SIG-M5 treated with dmso at 0.1 percent for 504 hours (cell line): Measurements from ENCODE around the gene APBA2.
A peak's percentile ranks its signal among the peaks of the same experiment; 100 is the strongest.

Experiments
- DNase-seq: peaks from one replicate; lab custom pipeline; 2025; ENCODE audit not compliant: unreplicated experiment; lab: John Stamatoyannopoulos, UW

The APBA2 gene

DNA sequence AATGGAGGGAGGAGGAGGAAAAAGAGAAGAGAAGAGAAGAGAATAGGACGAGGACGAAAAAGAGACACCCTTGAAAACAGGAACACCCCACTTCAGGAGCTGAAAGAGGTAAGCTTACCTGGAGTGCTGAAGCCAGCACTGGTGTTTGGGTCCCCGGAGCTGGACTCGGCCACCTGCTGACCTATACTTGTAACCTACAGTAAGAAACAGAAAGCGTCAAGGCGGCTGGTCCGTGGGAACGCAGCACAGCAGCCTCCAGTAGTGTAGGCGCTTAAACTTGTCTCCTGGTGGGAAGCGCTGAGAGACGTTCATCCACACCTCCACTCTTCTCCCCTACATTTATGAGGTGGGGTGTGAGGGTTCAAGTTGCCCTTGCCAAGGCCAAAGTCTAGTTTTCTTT is 242.9 kb downstream of the APBA2 start:
- no peak for DNase-seq

DNA sequence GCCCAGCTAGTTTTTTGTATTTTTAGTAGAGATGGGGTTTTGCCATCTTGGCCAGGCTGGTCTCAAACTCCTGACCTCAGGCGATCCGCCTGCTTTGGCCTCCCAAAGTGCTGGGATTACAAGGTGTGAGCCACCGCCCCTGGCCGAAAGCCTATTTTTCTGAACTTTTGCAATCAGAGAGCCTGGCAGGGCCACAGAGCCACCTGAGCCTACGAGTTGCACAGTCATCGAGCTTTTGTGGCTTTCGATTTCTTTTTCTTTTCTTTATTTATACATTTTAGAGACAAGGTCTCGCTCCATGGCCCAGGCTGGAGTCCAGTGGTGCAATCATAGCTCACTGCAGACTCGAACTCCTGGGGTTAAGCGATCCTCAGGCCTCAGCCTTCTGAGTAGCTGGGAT is 243.4 kb downstream of the APBA2 start:
- no peak for DNase-seq

DNA sequence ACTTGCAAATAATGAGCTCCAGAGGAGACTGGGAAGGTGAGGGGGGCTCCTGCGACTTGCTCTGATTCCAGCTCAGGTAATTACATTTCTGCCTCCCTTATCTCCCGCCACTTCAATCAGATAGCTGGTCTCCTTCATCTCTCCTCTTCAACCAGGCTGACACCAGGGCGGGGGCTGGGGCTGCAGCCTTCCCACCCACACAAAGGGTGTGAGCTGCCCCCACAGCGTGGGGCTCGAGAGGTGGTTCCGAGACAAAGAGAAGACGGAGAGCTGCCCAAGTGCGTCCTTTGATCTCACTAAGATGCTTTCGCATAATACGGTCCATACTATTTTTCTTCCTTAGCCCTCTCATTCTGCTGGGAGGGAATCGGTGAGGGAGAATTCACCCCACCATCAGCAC is 244.2 kb downstream of the APBA2 start:
- DNase-seq: no peak

DNA sequence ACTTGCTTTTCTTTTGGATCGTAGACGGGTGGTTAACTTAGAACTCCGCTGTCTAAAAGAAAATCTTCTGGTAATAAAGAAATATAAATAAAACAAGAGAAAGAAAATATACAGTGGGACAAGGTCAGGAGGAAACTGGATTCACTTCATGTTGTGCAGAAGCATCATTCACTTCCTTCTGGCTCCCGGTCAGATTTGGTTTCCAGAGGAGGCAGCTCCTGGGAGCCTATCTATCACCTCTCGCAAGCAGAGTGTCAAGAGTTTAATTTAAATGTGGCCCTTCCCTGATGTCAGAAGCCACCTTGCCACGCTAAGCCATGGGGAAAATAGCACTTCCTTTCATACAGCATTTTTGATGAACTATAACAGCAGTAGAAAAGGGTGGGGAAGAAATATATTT is 244.7 kb downstream of the APBA2 start:
- DNase-seq: no peak

DNA sequence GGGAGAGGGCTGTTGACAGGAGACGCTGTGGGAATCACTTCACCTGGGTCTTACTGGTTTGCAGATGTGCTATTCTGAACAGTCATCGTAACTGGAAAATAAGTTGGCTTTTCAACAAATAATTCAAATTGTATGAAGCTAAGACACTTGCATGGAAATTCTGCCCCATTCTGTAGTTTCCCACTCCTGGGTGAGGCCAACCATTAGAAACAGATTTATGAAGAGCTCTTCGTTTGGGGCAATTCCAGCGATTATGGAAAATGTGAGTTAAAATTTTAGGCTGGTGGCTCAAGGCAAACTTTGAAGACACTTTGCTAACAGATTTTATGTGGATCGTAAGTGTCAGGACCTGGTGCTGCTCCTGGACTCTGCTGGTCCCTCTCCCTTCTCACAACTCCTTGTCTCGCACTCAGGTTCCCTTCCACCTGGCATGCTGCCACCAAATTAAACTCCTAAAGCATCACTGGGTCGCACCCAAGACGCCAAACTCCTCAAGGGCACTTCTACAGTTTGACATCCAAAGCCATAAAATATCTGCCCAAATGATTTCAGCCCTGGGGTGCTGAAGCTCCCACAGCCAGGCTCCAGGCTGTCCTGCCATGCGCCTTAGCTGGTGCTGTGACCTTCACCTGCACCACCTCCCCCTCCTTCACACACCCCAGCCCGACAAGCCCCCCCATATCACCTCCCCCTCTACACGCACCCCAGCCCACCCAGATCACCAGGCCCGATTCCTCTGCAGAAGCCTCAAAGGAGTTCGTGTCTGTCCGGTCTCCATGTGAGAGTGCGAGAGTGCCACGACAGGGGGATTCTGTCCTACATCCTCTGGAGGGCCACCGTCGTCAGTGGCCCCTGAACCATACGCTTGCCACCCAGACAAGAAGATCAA is 245.4 kb downstream of the APBA2 start:
- DNase-seq: no peak

DNA sequence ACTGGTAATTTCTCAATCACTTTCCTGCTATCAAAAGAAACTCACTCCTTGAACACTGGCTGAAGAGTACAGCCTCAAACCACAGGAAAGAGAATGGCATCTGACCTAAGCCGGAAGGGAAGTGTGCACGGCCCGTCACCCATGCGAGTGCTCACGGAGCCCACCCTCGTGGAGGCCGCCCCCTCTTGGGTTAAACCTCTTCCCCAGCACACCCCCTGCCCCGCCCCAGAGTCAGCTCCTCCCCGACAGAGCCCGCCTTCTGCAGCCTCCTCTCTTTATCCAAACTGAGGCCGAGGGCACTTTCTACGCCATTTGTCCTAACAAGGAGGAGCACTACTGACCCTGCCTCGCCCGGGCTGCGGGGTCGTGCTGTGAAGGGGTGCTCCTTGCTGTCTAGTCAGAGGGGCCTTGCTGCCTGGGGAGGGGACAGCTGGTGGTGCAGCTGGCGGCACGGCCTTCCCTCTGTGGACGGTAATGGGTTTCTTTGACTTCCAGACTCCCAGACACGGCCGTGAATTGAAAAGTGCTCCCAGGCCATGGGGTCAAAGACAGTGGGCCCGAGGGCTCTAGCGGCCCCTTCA is 246.2 kb downstream of the APBA2 start:
- no peak for DNase-seq

DNA sequence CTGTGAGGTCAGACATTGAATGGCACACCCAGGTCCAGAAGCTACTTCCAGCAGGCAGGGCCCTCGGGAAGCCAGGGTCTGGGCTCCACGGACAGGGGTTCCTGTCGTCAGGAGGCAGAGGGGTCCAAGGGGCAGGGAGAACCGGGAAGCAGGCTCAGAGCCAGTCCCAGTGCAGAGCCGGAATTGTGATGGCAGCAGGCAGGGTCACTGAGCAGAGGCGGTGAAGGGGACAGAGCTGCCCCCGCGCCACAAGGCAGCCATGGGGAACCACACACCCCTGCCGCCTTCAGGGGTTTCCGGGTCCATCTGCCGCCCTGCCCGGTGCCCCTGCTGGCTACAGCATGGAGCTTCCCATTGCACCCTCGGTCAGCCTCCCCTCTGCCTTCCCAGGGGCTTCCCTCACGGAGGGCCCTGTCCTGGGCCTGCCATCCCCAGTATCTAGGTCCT is 247.0 kb downstream of the APBA2 start:
- no peak for DNase-seq

DNA sequence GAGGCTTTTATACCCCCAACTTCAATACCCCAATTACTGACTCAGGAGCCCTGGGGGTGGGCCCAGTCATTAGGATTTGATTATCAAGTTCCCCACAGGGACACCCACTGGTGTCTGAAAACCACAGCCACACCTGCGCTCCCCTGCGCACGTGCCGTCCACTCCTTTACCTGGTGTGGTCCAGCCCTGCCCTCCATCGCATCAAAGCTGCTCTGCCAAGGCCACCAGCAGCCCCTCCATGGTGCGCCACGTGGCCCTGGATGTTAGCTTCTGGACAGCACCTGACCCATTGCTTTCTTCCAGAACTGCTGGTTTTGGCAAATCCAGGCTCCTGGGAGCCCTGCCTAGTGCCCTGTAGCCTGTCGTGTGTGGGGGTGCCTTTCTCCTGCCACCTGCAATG is 247.5 kb downstream of the APBA2 start:
- no peak for DNase-seq

DNA sequence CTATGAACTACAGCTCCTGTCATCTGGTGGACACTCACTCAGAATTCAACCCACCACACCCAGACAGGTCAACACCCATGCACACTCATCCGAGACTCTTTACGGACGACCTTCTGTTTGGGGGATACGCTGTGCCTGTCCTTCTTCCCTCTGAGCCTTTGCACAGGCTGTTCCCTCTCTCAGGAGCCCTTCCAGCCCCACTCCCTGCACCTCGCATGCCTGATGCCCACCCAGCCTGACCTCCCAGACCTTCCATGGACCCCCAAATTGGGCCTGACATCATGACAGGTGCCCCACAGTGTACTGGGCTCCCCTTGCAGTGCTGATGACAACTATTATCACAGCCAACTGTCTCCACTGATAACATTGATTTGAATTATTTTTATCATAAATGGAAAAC is 248.0 kb downstream of the APBA2 start:
- DNase-seq: no peak

DNA sequence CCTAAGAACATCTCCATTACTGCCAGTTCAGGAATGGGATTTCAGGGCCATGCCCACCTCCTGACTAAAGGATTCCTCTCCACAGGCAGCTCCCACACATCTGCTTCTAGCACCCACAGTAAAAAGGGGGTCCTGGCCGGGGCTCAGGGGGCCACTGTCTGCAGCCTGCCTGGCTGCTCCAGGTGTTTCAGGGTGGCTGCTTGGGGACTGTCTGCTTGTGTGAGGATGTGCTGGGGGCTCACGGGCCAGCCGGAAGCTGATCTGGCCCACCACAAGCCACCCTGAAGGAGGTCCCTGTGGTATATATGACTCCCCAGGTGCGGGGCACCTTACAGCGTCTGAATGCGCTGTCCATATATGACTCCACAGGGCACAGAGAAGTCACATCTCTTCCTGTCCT is 248.5 kb downstream of the APBA2 start:
- no peak for DNase-seq

DNA sequence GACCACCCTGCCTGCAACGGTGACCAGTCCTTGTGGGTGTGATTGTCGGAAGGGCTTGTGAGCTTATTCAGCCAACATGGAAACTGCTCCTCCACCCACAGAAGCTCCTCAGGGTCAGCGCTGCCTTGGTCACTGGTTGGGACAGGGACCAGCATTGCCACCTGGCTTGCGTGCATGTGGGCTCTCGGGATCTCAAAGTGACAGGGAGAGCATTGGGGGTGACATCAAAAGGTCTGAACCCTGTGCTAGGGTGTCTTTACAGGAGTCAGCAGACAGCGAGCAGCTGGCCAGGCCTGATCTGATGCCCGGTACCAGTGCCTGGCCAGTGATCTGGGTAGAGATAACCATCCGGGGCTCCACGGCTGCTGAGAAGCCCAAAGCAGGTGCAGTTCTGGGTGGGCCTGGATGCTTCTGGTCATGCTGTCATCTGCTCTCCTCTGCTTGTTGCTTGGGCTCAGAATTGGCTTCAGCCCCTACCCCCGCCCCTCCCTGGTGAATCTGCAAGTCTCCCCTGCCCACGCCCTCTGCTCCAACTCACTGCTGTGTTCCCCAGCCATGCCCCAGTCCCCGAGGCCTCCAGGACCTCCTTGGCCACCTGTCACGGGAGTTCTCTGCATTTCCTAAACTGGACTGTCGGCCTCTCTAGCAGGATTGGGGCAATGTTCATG is 249.0 kb downstream of the APBA2 start:
- DNase-seq: no peak

DNA sequence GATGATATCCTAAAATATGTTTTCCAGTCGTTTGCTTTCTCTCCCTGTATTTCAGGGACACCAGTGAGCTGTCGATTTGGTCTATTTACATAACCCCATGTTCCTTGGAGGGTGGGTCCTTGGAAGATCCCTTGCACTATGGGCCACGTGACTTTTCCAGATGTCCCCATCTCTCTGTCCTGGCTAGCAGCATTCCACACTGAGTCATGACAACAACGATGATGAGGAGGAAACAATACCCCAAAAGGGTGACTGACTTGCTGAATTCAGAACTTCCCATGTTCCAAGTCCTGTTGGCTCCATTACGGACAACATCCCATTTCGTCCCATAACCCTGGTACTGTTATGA is 249.5 kb downstream of the APBA2 start:
- no peak for DNase-seq

DNA sequence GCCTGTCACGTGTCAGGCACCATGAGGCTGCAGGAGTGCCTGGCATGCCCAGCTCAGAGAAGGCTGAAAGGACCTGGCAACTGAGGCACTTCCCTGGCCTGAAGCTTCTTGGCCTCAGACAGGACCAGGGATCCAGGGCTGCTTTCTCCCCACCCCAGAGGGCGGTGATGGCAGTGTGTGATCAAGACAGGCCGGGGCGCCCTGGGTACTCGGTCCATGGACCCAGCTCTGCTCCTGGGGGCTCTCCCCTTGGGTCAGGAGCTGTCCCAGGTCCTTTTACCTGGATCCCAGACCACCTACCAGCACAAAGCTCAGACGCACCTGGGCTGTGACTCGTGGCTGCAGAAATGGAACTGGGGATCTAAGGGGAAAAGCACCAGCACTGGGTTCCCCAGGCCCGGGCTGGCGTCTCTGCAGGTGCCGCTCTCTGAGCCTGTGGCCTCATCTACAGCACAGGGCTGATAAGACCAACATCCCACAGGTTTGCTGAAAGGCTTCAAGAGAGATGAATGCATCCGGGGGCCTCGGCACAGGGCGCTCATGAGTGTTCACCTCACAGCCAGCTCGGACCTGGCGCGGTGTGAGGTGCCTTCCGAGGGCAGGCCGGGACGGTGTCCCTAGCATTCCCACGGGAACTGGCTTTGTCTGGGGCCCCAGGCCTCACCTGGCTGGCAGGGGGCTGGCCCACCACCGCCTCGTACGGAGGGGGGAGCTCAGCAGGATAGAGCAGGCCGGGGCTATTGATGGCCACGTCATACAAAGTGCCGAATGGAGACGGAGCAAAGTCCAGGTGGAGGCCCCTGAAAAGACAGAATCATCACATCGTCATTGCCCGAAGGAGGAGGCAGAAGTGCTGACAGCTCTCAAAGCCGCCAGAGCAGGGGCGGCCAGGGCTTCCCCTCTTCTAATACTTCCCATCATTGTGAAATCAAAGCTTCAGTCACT is 250.2 kb downstream of the APBA2 start:
- DNase-seq: no peak

DNA sequence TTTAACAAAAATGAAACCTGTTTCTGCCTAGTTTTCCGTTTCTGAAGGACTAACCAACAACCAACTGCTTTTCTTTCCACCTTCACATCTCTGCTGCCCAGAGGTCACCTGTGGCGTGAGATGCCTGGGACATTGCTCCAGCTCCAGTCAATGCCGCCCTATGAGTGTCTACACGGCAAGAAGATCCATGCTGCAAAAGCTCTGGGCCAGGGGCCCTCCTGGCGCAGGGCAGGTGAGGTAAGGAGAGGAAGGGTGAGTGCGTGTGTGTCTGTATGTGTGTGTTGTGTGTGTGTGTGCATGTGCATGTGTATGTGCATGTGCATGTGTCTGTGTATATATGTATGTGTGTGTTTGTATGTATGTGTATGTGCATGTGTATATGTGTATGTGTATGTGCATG is 252.5 kb downstream of the APBA2 start:
- DNase-seq: no peak

DNA sequence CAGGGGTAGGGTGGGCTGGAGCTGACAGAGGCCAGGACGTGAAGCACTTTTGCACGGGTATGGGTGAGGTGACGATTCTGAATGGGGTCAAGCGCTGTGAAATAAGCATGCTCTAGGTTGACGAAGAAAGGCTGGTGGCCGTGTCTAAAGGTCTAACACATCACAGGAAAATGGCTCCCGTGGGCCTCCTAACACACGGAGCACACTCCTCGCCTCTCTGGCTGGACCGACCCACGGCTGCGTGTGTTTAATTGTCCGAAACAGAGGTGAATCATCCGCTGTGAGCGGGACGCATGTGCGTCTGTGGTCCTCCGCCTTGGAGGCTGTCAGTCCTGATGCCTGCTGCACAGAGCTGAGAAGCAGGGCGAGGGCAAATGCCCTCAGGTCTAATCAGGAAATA is 253.3 kb downstream of the APBA2 start:
- DNase-seq: no peak

DNA sequence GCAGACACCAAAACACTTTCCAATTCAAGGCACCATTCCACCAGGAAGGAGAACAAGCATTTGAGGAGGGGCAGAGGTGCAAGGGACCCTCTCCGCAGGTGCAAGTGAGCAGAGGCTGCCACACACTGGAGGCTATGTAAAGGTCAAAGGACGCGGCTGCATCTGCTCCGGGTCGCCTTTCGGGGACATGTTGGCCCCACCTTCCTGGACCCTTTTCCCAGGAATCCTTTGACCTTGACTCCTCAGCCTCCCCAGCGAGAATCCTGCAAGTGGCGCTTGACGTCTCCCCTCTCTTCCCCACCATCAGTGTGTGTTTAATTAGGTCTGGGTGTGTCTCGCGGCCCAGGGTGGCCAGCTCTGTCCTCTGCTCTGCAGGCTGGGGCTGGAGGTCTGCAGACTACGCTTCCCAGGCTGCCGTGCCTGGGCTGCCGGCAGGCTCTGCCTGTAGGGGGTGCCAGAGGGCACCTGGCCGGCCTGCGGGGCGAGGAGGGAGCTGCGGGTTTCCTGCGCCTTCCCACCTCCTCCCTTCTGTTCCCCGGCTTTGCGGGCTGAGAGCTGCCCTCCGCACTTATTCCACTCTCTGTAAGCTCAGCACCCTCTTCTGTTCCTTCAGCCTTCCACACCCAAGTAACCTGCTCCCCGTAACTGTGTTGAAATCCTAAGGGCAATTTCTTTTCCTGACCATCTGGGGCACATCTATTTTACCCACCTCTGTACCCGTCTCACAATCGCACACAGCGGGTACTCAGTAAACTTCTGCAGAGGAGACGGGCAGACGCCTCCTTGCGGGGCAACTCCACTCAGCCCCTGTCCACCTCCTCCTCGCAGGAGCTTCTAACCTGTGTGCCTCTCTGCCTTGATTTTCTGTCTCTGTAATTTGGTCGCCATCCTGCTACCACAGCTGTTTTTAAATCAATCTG is 254.0 kb downstream of the APBA2 start:
- peak; percentile 6 for DNase-seq

DNA sequence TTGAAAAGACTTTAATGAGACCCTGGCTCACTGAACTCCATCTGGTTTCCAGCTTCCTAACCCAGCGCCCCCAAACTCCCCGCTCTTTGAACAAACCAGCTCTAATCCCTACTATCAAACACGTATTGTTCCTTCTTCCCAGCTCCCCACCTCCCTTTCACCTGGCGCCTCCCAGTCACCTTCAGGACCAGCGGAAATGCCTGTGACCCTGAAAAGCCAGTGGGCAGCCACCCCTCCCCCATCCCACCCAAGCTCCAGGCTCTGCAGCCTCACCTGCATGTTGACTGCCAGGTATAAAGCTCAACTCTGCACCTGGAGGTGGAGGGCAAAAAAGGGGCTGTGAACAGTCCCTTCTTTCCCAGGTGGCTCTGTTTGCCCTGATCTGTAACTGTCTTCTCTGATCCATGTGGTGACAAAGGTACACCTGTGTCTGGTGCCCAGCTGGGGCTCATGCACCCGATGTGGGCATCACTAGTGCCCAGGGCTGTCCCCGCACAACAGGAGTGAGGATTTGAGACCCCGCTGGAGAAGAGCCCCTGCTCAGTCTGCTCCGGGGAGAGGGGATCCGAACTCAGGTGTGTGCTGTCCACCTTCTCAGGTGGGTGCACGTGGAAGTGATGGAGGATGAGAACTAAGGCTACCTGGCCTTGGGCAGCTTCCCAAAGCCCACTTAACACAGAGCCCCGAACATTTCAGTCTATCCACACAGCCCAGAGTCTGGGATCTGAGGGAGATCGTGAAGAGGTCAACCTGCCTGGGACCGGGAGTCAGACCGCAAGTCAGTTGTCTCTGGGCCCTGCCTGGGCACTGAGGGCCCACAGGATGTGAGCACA is 254.9 kb downstream of the APBA2 start:
- no peak for DNase-seq

DNA sequence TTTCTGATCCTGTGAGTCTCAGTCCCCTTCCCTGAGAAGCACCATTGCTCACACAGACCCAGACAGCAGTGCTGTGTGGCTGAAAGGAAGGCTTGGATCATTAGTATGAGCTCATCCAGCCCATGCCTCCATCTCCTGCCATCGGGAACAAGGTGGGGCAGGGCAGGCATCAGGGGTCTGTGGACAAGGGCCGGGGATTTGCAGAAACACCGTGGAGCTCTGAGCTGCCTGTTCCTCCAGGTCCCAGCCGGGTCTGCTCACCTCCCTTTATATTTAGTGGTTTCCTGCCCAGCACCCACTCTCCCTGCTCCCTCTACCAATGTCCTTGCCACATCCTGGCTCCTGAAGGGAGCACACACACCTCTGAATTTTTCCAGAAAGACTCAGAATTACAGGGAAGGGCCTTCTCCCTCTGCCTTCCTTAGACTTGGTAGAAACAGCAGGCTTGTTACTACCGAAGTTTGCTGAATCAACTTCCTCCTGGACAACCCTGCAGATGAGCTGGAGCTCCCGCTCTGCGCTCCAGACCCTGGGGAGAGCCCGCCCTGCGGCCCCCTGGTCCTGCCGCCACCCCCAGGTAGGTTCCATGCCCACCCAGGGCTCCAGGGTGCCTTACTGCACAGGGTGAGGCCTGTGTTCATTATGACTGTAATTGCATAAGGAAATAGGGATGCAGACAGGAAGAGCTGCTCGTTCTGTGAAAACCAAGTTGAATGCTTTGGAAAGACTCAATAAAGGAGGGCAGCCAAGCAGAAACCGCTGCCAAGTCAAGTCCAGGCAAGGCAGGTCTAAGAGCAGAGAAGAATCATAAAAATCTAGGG is 255.7 kb downstream of the APBA2 start:
- DNase-seq: no peak
